Astrocyte (in vitro differentiated cells and primary cell): ENCODE results near the gene MIB1. TPM values are rescaled to one million over a fixed set of nuclear protein-coding genes. Genes with fewer than 3 reads are reported as not detected.

Source experiments
- DNase-seq: peaks from one replicate; pipeline ENCODE4 v3.0.0-alpha.2; 2010; ENCODE audit warnings: low read depth
- FAIRE-seq: peaks from 2 replicates; lab custom pipeline; 2011; peaks lifted over from hg19 to GRCh38; lab: Jason Lieb, UNC
- H2AFZ ChIP-seq: 2 replicates; pipeline ENCODE4 v1.6.0; 2012; ENCODE audit warnings: low read depth, low read length, inconsistent platforms
- H3K27ac ChIP-seq: 2 replicates; pipeline ENCODE4 v1.5.1; 2011; ENCODE audit warnings: low read depth, low read length, inconsistent platforms
- H3K27me3 ChIP-seq: 2 replicates; pipeline ENCODE4 v1.6.0; 2011; ENCODE audit warnings: low read length, inconsistent platforms; ENCODE audit not compliant: insufficient read depth
- H3K36me3 ChIP-seq: 2 replicates; pipeline ENCODE4 v1.5.1; 2011; ENCODE audit warnings: low read length, inconsistent platforms; ENCODE audit not compliant: insufficient read depth
- H3K4me1 ChIP-seq: 2 replicates; pipeline ENCODE4 v1.5.1; 2011; ENCODE audit warnings: low read length, inconsistent platforms; ENCODE audit not compliant: insufficient read depth
- H3K4me2 ChIP-seq: 2 replicates; pipeline ENCODE4 v1.6.0; 2012; ENCODE audit warnings: low read length, inconsistent platforms
- H3K4me3 ChIP-seq: 2 replicates; pipeline ENCODE4 v1.5.1; 2011; ENCODE audit warnings: low read depth, mild to moderate bottlenecking, low read length, inconsistent platforms; ENCODE audit not compliant: insufficient read depth
- H3K79me2 ChIP-seq: 2 replicates; pipeline ENCODE4 v1.6.0; 2012; ENCODE audit warnings: mild to moderate bottlenecking, low read length, inconsistent platforms; ENCODE audit not compliant: insufficient read depth
- H3K9ac ChIP-seq: 2 replicates; pipeline ENCODE4 v1.6.0; 2012; ENCODE audit warnings: mild to moderate bottlenecking, low read length, inconsistent platforms
- H3K9me3 ChIP-seq: 2 replicates; pipeline ENCODE4 v1.5.1; 2012; ENCODE audit warnings: low read depth, mild to moderate bottlenecking, low read length, inconsistent platforms; ENCODE audit not compliant: insufficient read depth
- H4K20me1 ChIP-seq: 2 replicates; pipeline ENCODE4 v1.6.0; 2012; ENCODE audit warnings: low read length, inconsistent platforms; ENCODE audit not compliant: insufficient read depth
- H3K27ac Mint-ChIP-seq: one replicate; pipeline ENCODE4 v1.8.0; 2021; ENCODE audit warnings: mild to moderate bottlenecking, mixed read lengths; ENCODE audit not compliant: unreplicated experiment
- H3K27me3 Mint-ChIP-seq: one replicate; pipeline ENCODE4 v1.8.0; 2021; ENCODE audit warnings: low read depth, mixed read lengths; ENCODE audit not compliant: unreplicated experiment
- H3K36me3 Mint-ChIP-seq: one replicate; pipeline ENCODE4 v1.8.0; 2021; ENCODE audit warnings: low read depth, mixed read lengths; ENCODE audit not compliant: unreplicated experiment
- H3K4me1 Mint-ChIP-seq: one replicate; pipeline ENCODE4 v1.8.0; 2021; ENCODE audit warnings: low read depth, mixed read lengths; ENCODE audit not compliant: unreplicated experiment
- H3K4me3 Mint-ChIP-seq: one replicate; pipeline ENCODE4 v1.8.0; 2021; ENCODE audit warnings: mild to moderate bottlenecking, moderate library complexity, mixed read lengths; ENCODE audit not compliant: unreplicated experiment
- H3K9me3 Mint-ChIP-seq: one replicate; pipeline ENCODE4 v1.8.0; 2021; ENCODE audit warnings: mild to moderate bottlenecking, mixed read lengths; ENCODE audit not compliant: unreplicated experiment
- CTCF ChIP-seq: IDR thresholded peaks from 2 replicates; pipeline ENCODE4 v1.5.1; 2011; ENCODE audit warnings: low read depth, mild to moderate bottlenecking, inconsistent platforms, low read length, moderate library complexity; ENCODE audit not compliant: insufficient read depth
- EZH2 ChIP-seq: IDR thresholded peaks from 2 replicates; pipeline ENCODE4 v1.6.1; 2012; ENCODE audit warnings: mild to moderate bottlenecking, low read length, inconsistent platforms; ENCODE audit not compliant: insufficient read depth
- total RNA-seq: library from RNA; stranded (reverse); gene quantifications from 2 replicates; pipeline ENCODE4 v1.2.1, GENCODE V29; 2021

Gene MIB1
- total RNA-seq, 1 donor from 2014 or later, result 56.1 TPM

DNA sequence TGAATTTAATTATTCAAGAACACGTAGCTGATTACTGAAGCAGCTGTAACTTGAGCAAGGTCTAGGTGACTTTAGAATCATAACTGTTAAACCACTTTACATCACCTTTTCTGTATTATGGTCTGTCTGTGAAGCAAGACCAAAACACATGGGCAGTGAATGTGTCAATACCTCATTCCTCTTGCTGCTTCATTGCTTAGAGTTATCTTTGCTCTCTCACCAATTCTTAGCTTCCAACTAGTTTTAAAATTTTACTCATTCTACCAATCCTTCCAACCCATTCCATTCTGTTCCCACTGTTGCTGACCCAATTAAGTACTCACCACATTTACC, 80.2 kb downstream of the MIB1 start:
- FAIRE-seq (no peak), DNase-seq (no peak)
- Histone ChIP-seq H3K4me3 (no peak overlapping the region), H4K20me1 (no peaks in the 10 kb centered on the region), H3K9me3 (no peaks in the 10 kb centered on the region), H2AFZ (no peak overlapping the region), H3K9ac (no peak overlapping the region), H3K27ac (no peak overlapping the region), H3K27me3 (no peaks in the 10 kb centered on the region), H3K4me2 (no peak overlapping the region), H3K79me2 (no peaks in the 10 kb centered on the region), H3K4me1 (peaks cover 4% of the 10 kb centered on the region), H3K36me3 (peaks cover 4% of the 10 kb centered on the region)
- no peak for TF ChIP-seq CTCF
- TF ChIP-seq EZH2, result no peak
- Mint-ChIP-seq H3K27ac (no peak overlapping the region), H3K27me3 (no peaks in the 10 kb centered on the region), H3K4me3 (no peak overlapping the region), H3K36me3 (peaks cover 5% of the 10 kb centered on the region), H3K9me3 (no peaks in the 10 kb centered on the region), H3K4me1 (peaks cover 1% of the 10 kb centered on the region)

GRCh38 chr18:21823848-21824247, 83.3 kb downstream of the MIB1 start:
- no peaks in the 10 kb centered on the region for H3K27me3 Mint-ChIP-seq
- no peak overlapping the region for H3K4me3 Mint-ChIP-seq
- no peaks in the 10 kb centered on the region for H3K9me3 Mint-ChIP-seq
- Histone ChIP-seq H3K9me3 (no peaks in the 10 kb centered on the region), H4K20me1 (no peaks in the 10 kb centered on the region), H3K36me3 (peaks cover 4% of the 10 kb centered on the region), H3K79me2 (no peaks in the 10 kb centered on the region), H3K4me1 (peaks cover 9% of the 10 kb centered on the region), H3K9ac (no peak overlapping the region), H3K27ac (no peak overlapping the region), H2AFZ (no peak overlapping the region), H3K27me3 (no peaks in the 10 kb centered on the region), H3K4me2 (no peak overlapping the region), H3K4me3 (no peak overlapping the region)
- H3K36me3 Mint-ChIP-seq, result peaks cover 4% of the 10 kb centered on the region
- FAIRE-seq (no peak), DNase-seq (no peak)
- H3K4me1 Mint-ChIP-seq, result peaks cover 8% of the 10 kb centered on the region
- H3K27ac Mint-ChIP-seq, result no peak overlapping the region
- TF ChIP-seq CTCF (no peak), EZH2 (no peak)

DNA sequence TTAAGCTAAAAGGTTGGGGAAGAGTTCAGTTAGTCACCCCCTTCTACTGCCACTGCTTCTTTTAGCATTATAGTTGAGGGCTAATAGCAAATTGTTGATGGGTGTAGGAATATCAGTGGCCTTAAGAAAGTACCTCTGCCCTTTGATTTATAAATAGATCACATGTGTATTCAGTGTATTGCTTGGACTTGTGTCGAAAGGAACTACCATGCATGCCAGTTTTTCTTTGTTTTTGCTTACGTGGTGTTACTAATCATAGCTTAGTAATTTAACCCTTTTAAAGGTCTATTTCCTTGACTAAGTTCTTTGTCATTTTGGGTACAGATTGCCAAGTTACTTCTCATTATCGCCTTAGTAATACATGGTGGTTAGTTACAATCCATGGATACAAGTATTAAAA, 85.6 kb downstream of the MIB1 start:
- FAIRE-seq, result peak; percentile 84
- H3K4me1 Mint-ChIP-seq, result peaks cover 13% of the 10 kb centered on the region

More for the DNA sequence above, 85.6 kb downstream of the MIB1 start:
- H3K9me3 ChIP-seq, result no peaks in the 10 kb centered on the region
- H3K27me3 Mint-ChIP-seq, result no peaks in the 10 kb centered on the region
- H3K9ac ChIP-seq, result no peak overlapping the region
- H3K27me3 ChIP-seq, result no peaks in the 10 kb centered on the region
- no peaks in the 10 kb centered on the region for H3K36me3 ChIP-seq
- peak overlapping the region; percentile 24 for H3K27ac ChIP-seq
- DNase-seq, result peak; percentile 88
- TF ChIP-seq CTCF (no peak), EZH2 (no peak)
- no peaks in the 10 kb centered on the region for H4K20me1 ChIP-seq
- peaks cover 2% of the 10 kb centered on the region for H3K36me3 Mint-ChIP-seq
- H3K4me1 ChIP-seq, result peaks cover 9% of the 10 kb centered on the region
- no peak overlapping the region for H2AFZ ChIP-seq
- no peaks in the 10 kb centered on the region for H3K9me3 Mint-ChIP-seq
- peak overlapping the region; percentile 63 for H3K4me2 ChIP-seq
- H3K27ac Mint-ChIP-seq, result no peak overlapping the region
- H3K4me3 ChIP-seq, result no peak overlapping the region
- no peak overlapping the region for H3K4me3 Mint-ChIP-seq
- no peaks in the 10 kb centered on the region for H3K79me2 ChIP-seq
